PC-3 (cell line): Measurements from ENCODE around the gene RGS10. TPM values are rescaled to one million over a fixed set of nuclear protein-coding genes. Genes with fewer than 3 reads are reported as not detected.
A peak's percentile ranks its signal among the peaks of the same experiment; 100 is the strongest.

Experiments
- ATAC-seq: fragments of 200-7000 bp; cut with Tn5 transposase; 2 replicates; pipeline ENCODE4 v1.9.1; 2020; ENCODE audit warnings: mild to moderate bottlenecking, moderate library complexity
- BruUV-seq: library from RNA; stranded (reverse); fragments of 400-500 nt; replicated peaks from 2 replicates; lab custom pipeline; 2021; lab: Mats Ljungman, UMichigan
- CTCF ChIA-PET: fragments of 300-600 bp; sonication (Branson Sonifier 250); formaldehyde crosslinking; loops from one replicate; lab custom pipeline; 2022; ENCODE audit warnings: antibody characterized with exemption; lab: Charles Lee
- POLR2A ChIA-PET: fragments of 300-600 bp; sonication (Branson Sonifier 250); formaldehyde crosslinking; loops from one replicate; lab custom pipeline; 2022; ENCODE audit warnings: antibody characterized with exemption; ENCODE audit not compliant: unreplicated experiment; lab: Charles Lee
- DNase-seq: peaks from one replicate; pipeline ENCODE4 v3.0.0-alpha.2; 2015
- H2AFZ ChIP-seq: fragments of 300-600 bp; sonication (generic); 2 replicates; pipeline ENCODE4 v1.6.0; 2016; ENCODE audit warnings: antibody characterized with exemption, low read length
- H3F3A ChIP-seq: fragments of 300-600 bp; sonication (generic); one replicate; pipeline ENCODE4 v1.6.0; 2017; ENCODE audit warnings: antibody characterized with exemption, low read length, control low read depth, mild to moderate bottlenecking; ENCODE audit not compliant: unreplicated experiment
- H3K27ac ChIP-seq: fragments of 300-600 bp; sonication (generic); 2 replicates; pipeline ENCODE4 v1.5.1; 2016; ENCODE audit warnings: mild to moderate bottlenecking, low read length
- H3K27me3 ChIP-seq: fragments of 300-600 bp; sonication (generic); 2 replicates; pipeline ENCODE4 v1.6.1; 2016; ENCODE audit warnings: low read length, mixed read lengths
- H3K36me3 ChIP-seq: fragments of 300-600 bp; sonication (generic); 2 replicates; pipeline ENCODE4 v1.6.1; 2016; ENCODE audit warnings: low read depth, mixed run types, low read length, mixed read lengths
- H3K4me1 ChIP-seq: fragments of 300-600 bp; sonication (generic); 2 replicates; pipeline ENCODE4 v1.5.1; 2016; ENCODE audit warnings: low read length; ENCODE audit not compliant: insufficient read depth
- H3K4me2 ChIP-seq: fragments of 300-600 bp; sonication (generic); 2 replicates; pipeline ENCODE4 v1.6.0; 2016; ENCODE audit warnings: low read length
- H3K4me3 ChIP-seq: fragments of 300-600 bp; sonication (generic); 2 replicates; pipeline ENCODE4 v1.5.1; 2016; ENCODE audit warnings: mild to moderate bottlenecking, low read length, mixed read lengths
- H3K79me2 ChIP-seq: fragments of 300-600 bp; sonication (generic); 2 replicates; pipeline ENCODE4 v1.6.1; 2017; ENCODE audit warnings: low read length, mixed read lengths
- H3K9ac ChIP-seq: fragments of 300-600 bp; sonication (generic); 2 replicates; pipeline ENCODE4 v1.6.0; 2016; ENCODE audit warnings: mild to moderate bottlenecking, low read length
- H3K9me2 ChIP-seq: fragments of 300-600 bp; sonication (generic); replicated peaks from 2 replicates; pipeline ENCODE4 v1.6.1; 2016; ENCODE audit warnings: mixed run types, low read length, mixed read lengths
- H3K9me3 ChIP-seq: fragments of 300-600 bp; sonication (generic); 2 replicates; pipeline ENCODE4 v1.6.1; 2016; ENCODE audit warnings: low read length, mixed read lengths
- H4K20me1 ChIP-seq: fragments of 300-600 bp; sonication (generic); 2 replicates; pipeline ENCODE4 v1.6.1; 2016; ENCODE audit warnings: low read length, mixed read lengths
- EZH2 ChIP-seq: fragments of 300-600 bp; sonication (generic); IDR thresholded peaks from one replicate; pipeline ENCODE4 v1.6.1; 2017; ENCODE audit warnings: antibody characterized with exemption, mild to moderate bottlenecking, low read length; ENCODE audit not compliant: unreplicated experiment
- EZH2phosphoT487 ChIP-seq: fragments of 300-600 bp; sonication (generic); IDR thresholded peaks from 2 replicates; pipeline ENCODE4 v1.6.1; 2018; ENCODE audit warnings: mild to moderate bottlenecking, antibody characterized with exemption, low read length, borderline replicate concordance
- intact Hi-C: fragments of 100-400 bp; cut with micrococcal nuclease; formaldehyde crosslinking; loops from 2 replicates; pipeline ENCODE4 v1.9.0; 2023
- total RNA-seq: library from RNA; depleted of rRNA; stranded (reverse); fragments of >200 nt; gene quantifications from 2 replicates; pipeline ENCODE4 v1.2.3, GENCODE V29; 2014
- TF ChIP-seq, protein P1 (sequence below): fragments of 300-600 bp; sonication (generic); conservative IDR thresholded peaks from 2 replicates; pipeline ENCODE4 v1.5.1; 2017; ENCODE audit warnings: antibody characterized with exemption, low read depth, mild to moderate bottlenecking, low read length

The RGS10 gene
- total RNA-seq, 1 experiment from 2014 or later, result 27.6 TPM

DNA sequence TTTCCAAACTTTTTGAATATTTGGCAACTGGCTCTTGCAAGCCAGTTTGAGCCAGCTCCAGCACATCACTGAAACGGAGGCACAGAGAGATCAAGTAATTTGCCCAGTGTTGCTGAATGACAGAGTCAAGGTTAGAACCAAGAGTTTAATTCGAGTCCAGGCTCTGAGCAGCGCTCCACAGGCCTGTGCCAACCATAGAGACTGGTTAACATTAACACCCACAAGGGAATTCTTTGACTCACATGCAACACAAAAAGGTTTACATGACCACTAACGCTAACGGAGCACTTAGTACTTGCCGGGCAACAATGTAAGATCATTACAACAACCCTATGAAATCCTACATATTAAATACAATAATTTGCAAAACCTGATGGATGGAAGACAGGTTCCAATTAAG is 1.5 kb downstream of the RGS10 start:
- intact Hi-C loops, result loop anchor here (1.0 to 5.0 kb wide), 4 partner anchors 47 to 234 kb away; partner anchors contain the start of gene BAG3
- Histone ChIP-seq H3K79me2 (peaks cover 63% of the 10 kb centered on the region), H3K36me3 (no peaks in the 10 kb centered on the region), H4K20me1 (no peaks in the 10 kb centered on the region), H3K27me3 (no peaks in the 10 kb centered on the region), H2AFZ (peak overlapping the region; percentile 84; the same call in 1 of the 2 replicates), H3K9me3 (no peaks in the 10 kb centered on the region), H3K4me1 (peaks cover 28% of the 10 kb centered on the region), H3K9me2 (no peaks in the 10 kb centered on the region), H3F3A (no peaks in the 10 kb centered on the region), H3K9ac (peak overlapping the region; percentile 67; the same call in 1 of the 2 replicates), H3K27ac (no peak overlapping the region), H3K4me3 (peak overlapping the region; percentile 79), H3K4me2 (peak overlapping the region; percentile 81)
- DNase-seq (peak; percentile 13), ATAC-seq (no peak)
- CTCF ChIA-PET, result no interaction called here
- BruUV-seq, result TSS peak; percentile 36
- POLR2A ChIA-PET, result interaction anchor here (0.6 kb wide), 1 partner anchor 15 kb away, joined by 4 read pairs; no protein-coding TSS in a partner anchor
- no peak for TF ChIP-seq EZH2
- TF ChIP-seq, protein P1, sequence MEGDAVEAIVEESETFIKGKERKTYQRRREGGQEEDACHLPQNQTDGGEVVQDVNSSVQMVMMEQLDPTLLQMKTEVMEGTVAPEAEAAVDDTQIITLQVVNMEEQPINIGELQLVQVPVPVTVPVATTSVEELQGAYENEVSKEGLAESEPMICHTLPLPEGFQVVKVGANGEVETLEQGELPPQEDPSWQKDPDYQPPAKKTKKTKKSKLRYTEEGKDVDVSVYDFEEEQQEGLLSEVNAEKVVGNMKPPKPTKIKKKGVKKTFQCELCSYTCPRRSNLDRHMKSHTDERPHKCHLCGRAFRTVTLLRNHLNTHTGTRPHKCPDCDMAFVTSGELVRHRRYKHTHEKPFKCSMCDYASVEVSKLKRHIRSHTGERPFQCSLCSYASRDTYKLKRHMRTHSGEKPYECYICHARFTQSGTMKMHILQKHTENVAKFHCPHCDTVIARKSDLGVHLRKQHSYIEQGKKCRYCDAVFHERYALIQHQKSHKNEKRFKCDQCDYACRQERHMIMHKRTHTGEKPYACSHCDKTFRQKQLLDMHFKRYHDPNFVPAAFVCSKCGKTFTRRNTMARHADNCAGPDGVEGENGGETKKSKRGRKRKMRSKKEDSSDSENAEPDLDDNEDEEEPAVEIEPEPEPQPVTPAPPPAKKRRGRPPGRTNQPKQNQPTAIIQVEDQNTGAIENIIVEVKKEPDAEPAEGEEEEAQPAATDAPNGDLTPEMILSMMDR, result no peak
- no peak for TF ChIP-seq EZH2phosphoT487

DNA sequence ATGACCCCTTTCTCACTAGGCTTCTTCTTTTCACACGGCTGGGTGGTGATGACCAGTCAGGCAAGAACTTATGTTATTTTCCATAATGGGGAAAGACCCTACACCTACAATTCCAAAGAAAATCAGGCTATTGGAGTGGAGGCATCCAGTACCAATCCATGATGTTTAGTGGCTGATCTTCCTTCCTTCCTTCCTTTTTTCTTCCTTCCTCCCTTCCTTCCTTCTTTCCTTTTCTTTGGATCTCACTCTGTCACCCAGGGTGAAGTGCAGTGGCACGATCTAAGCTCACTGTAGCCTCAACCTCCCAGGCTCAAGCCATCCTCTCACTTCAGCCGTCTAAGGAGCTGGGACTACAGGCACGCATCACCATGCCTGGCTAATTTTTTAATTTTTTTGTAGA is 2.5 kb downstream of the RGS10 start:
- intact Hi-C loops, result loop anchor here (5.0 kb wide), 3 partner anchors 88 to 233 kb away; partner anchors contain the start of gene BAG3
- H3K79me2 ChIP-seq, result peaks cover 72% of the 10 kb centered on the region
- peaks cover 28% of the 10 kb centered on the region for H3K4me1 ChIP-seq
- POLR2A ChIA-PET, result no interaction called here
- CTCF ChIA-PET, result no interaction called here
- BruUV-seq, result no TSS peak
- H3K36me3 ChIP-seq, result no peaks in the 10 kb centered on the region
- no peak overlapping the region for H2AFZ ChIP-seq
- H3K9me3 ChIP-seq, result no peaks in the 10 kb centered on the region
- ATAC-seq (no peak), DNase-seq (no peak)
- H3K27ac ChIP-seq, result no peak overlapping the region
- H4K20me1 ChIP-seq, result no peaks in the 10 kb centered on the region
- H3K4me3 ChIP-seq, result no peak overlapping the region; the same call in 1 of the 2 replicates
- H3K27me3 ChIP-seq, result no peaks in the 10 kb centered on the region
- TF ChIP-seq, protein P1, result no peak
- TF ChIP-seq EZH2phosphoT487, result no peak
- no peaks in the 10 kb centered on the region for H3K9me2 ChIP-seq
- H3F3A ChIP-seq, result no peaks in the 10 kb centered on the region
- no peak overlapping the region; the same call in 1 of the 2 replicates for H3K9ac ChIP-seq
- H3K4me2 ChIP-seq, result peak overlapping the region; percentile 81

DNA sequence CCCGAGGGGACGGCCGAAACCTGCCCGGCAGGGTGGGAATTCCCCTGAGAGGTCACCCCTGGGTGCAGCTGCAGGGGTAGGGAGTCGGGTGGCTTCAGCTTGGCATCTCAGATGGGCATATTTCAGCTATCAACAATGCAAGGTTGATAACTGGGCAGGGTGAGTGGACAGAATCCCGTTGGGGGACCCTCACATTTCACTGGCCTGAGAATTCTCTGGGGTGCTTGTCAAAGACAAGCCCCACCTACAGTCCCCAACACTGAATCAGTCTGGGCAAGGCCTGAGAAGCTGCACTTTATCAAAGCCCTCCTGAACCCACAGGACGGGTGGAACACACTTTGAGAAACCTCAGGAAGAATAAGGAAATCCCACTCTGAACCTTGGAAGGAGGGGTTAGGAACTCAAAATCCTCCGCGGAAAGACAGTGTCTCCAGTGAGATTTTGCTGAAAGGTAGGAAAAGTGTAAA is 3.1 kb downstream of the RGS10 start:
- H3K9ac ChIP-seq, result peak overlapping the region; percentile 17
- no TSS peak for BruUV-seq
- intact Hi-C loops, result no loop called here
- no peaks in the 10 kb centered on the region for H3K9me2 ChIP-seq
- ChIA-PET POLR2A (no interaction called here), CTCF (no interaction called here)
- H3K4me1 ChIP-seq, result peaks cover 28% of the 10 kb centered on the region
- H3K4me2 ChIP-seq, result peak overlapping the region; percentile 81
- ATAC-seq (no peak), DNase-seq (peak; percentile 25)
- H3K27me3 ChIP-seq, result no peaks in the 10 kb centered on the region
- peak overlapping the region; percentile 25 for H3K4me3 ChIP-seq
- peak overlapping the region; percentile 33; the same call in 1 of the 2 replicates for H2AFZ ChIP-seq
- TF ChIP-seq, protein P1, result no peak
- TF ChIP-seq EZH2 (no peak), EZH2phosphoT487 (no peak)
- no peaks in the 10 kb centered on the region for H3K36me3 ChIP-seq
- no peaks in the 10 kb centered on the region for H3K9me3 ChIP-seq
- no peaks in the 10 kb centered on the region for H4K20me1 ChIP-seq
- peaks cover 76% of the 10 kb centered on the region for H3K79me2 ChIP-seq
- peak overlapping the region; percentile 58 for H3K27ac ChIP-seq
- no peaks in the 10 kb centered on the region for H3F3A ChIP-seq
